SK-N-SH (cell line): ENCODE data around the gene GNAS-AS1. TPM values are rescaled to one million over a fixed set of nuclear protein-coding genes. Genes with fewer than 3 reads are reported as not detected.

Experiments
- CTCF ChIA-PET: fragments of 300-600, 350-600 bp; formaldehyde crosslinking; extraction: SDS; loops from one replicate; lab custom pipeline; 2021; lab: Yijun Ruan, JAX
- POLR2A ChIA-PET: fragments of 350-600 bp; sonication (Branson Sonifier 250); formaldehyde crosslinking; extraction: SDS; loops from one replicate; lab custom pipeline; 2020; ENCODE audit warnings: antibody characterized with exemption, inconsistent platforms; lab: Yijun Ruan, JAX
- DNase-seq: peaks from one replicate; pipeline ENCODE4 v3.0.0; 2012
- H2AFZ ChIP-seq: fragments of 200-600 bp; sonication (generic); 2 replicates; pipeline ENCODE4 v1.8.1; 2016; ENCODE audit warnings: antibody characterized with exemption, mild to moderate bottlenecking, low read depth
- H3F3A ChIP-seq: fragments of 200-600 bp; sonication (generic); replicated peaks from 2 replicates; pipeline ENCODE3; 2016; ENCODE audit warnings: antibody characterized with exemption, mild to moderate bottlenecking; ENCODE audit not compliant: insufficient read depth
- H3K27ac ChIP-seq, 2 experiments: fragments of 200-500 bp in 1 of 2; fragments of 200-600 bp in 1 of 2; sonication (Bioruptor generic) in 1 of 2; sonication (generic), shearing (Covaris generic) in 1 of 2; 2 replicates each; pipeline versions ENCODE4 v1.5.1 to v1.6.1; 2014 to 2016; ENCODE audit warnings: low read depth in 2 of 2, inconsistent platforms in 1 of 2, low read length in 1 of 2, mild to moderate bottlenecking in 1 of 2, mixed read lengths in 1 of 2
- H3K27me3 ChIP-seq: fragments of 200-600 bp; sonication (generic), shearing (Covaris generic); 2 replicates; pipeline ENCODE4 v1.6.1; 2016; ENCODE audit warnings: mixed run types; ENCODE audit not compliant: insufficient read depth
- H3K36me3 ChIP-seq, 2 experiments: fragments of 200-500 bp in 1 of 2; fragments of 200-600 bp in 1 of 2; sonication (Bioruptor generic) in 1 of 2; sonication (generic) in 1 of 2; replicated peaks in 1 of 2; 2 replicates each; pipeline versions ENCODE3 to v1.5.1; 2014 to 2016; ENCODE audit warnings: low read length in 1 of 2, mild to moderate bottlenecking in 1 of 2; ENCODE audit not compliant: insufficient read depth in 2 of 2, control insufficient read depth in 1 of 2
- H3K4me1 ChIP-seq, 2 experiments: fragments of 200-500 bp in 1 of 2; fragments of 200-600 bp in 1 of 2; sonication (Bioruptor generic) in 1 of 2; sonication (generic), shearing (Covaris generic) in 1 of 2; 2 replicates each; pipeline versions ENCODE4 v1.5.1 to v1.6.1; 2014 to 2016; ENCODE audit warnings: low read depth in 1 of 2, low read length in 1 of 2, mixed run types in 1 of 2; ENCODE audit not compliant: insufficient read depth in 2 of 2, control insufficient read depth in 1 of 2
- H3K4me2 ChIP-seq: fragments of 200-600 bp; sonication (generic), shearing (Covaris generic); 2 replicates; pipeline ENCODE4 v1.6.1; 2017; ENCODE audit warnings: mixed run types
- H3K4me3 ChIP-seq, 2 experiments: fragments of 200-500 bp in 1 of 2; fragments of 200-600 bp in 1 of 2; sonication (Bioruptor generic) in 1 of 2; sonication (generic), shearing (Covaris generic) in 1 of 2; 2 replicates each; pipeline versions ENCODE4 v1.5.1 to v1.8.1; 2014 to 2016; ENCODE audit warnings: low read depth in 2 of 2, inconsistent platforms in 1 of 2, low read length in 1 of 2, mild to moderate bottlenecking in 1 of 2, mixed read lengths in 1 of 2, moderate library complexity in 1 of 2
- H3K79me2 ChIP-seq: fragments of 200-600 bp; sonication (generic); 2 replicates; pipeline ENCODE4 v1.8.1; 2017; ENCODE audit warnings: mild to moderate bottlenecking; ENCODE audit not compliant: insufficient read depth
- H3K9ac ChIP-seq: fragments of 200-600 bp; sonication (generic); 2 replicates; pipeline ENCODE4 v1.6.1; 2017; ENCODE audit warnings: mixed run types
- H3K9me2 ChIP-seq: fragments of 200-600 bp; sonication (generic); 2 replicates; pipeline ENCODE4 v1.6.1; 2017; ENCODE audit warnings: mixed run types
- H3K9me3 ChIP-seq: fragments of 200-600 bp; sonication (generic); 2 replicates; pipeline ENCODE4 v1.6.1; 2017; ENCODE audit warnings: mixed run types, mild to moderate bottlenecking, moderate library complexity
- H4K20me1 ChIP-seq: fragments of 200-600 bp; sonication (generic); 2 replicates; pipeline ENCODE4 v1.6.1; 2017; ENCODE audit warnings: mild to moderate bottlenecking, mixed run types; ENCODE audit not compliant: insufficient read depth
- CHD2 ChIP-seq: fragments of 150-350 bp; IDR thresholded peaks from 2 replicates; pipeline ENCODE4 v1.6.1; 2018; ENCODE audit warnings: low read length; ENCODE audit not compliant: partially characterized antibody
- ELF1 ChIP-seq: IDR thresholded peaks from 2 replicates; pipeline ENCODE4 v1.4.0; 2012
- EZH2phosphoT487 ChIP-seq: fragments of 200-600 bp; sonication (generic); IDR thresholded peaks from 2 replicates; pipeline ENCODE4 v1.6.1; 2017; ENCODE audit warnings: low read depth, mixed run types, mild to moderate bottlenecking, antibody characterized with exemption, moderate library complexity, borderline replicate concordance
- FOSL2 ChIP-seq: IDR thresholded peaks from 2 replicates; pipeline ENCODE4 v1.4.0; 2012; ENCODE audit warnings: low read depth, mild to moderate bottlenecking, moderate library complexity, borderline replicate concordance
- FOXJ3 ChIP-seq: sonication (generic); formaldehyde crosslinking; IDR thresholded peaks from 2 replicates; pipeline ENCODE4 v1.5.1; 2020; ENCODE audit warnings: mild to moderate bottlenecking, missing genetic modification reagents
- GATA2 ChIP-seq: sonication (generic); formaldehyde crosslinking; IDR thresholded peaks from 2 replicates; pipeline ENCODE4 v1.5.0; 2020; ENCODE audit warnings: mild to moderate bottlenecking, missing genetic modification reagents
- MEF2A ChIP-seq: IDR thresholded peaks from 2 replicates; pipeline ENCODE4 v1.4.0; 2012; ENCODE audit warnings: low read depth, borderline replicate concordance
- POLR2AphosphoS5 ChIP-seq: IDR thresholded peaks from 2 replicates; pipeline ENCODE4 v1.6.1; 2012; ENCODE audit warnings: low read depth, low read length
- RCOR1 ChIP-seq: fragments of 150-350 bp; IDR thresholded peaks from 2 replicates; pipeline ENCODE4 v1.6.1; 2017; ENCODE audit warnings: antibody characterized with exemption, low read length
- RFX5 ChIP-seq: IDR thresholded peaks from 2 replicates; pipeline ENCODE4 v1.6.1; 2012; ENCODE audit warnings: mild to moderate bottlenecking, improper control_type of control experiment, low read length
- TAF1 ChIP-seq: IDR thresholded peaks from 2 replicates; pipeline ENCODE4 v1.6.1; 2012; ENCODE audit warnings: low read depth, mild to moderate bottlenecking, low read length, moderate library complexity, borderline replicate concordance
- TCF12 ChIP-seq: IDR thresholded peaks from 2 replicates; pipeline ENCODE4 v1.4.0; 2012
- YY1 ChIP-seq: IDR thresholded peaks from 2 replicates; pipeline ENCODE4 v1.4.0; 2012; ENCODE audit warnings: low read depth, mild to moderate bottlenecking
- WGBS: methylation state at CpG from one replicate; pipeline ENCODE4 v1.1.6; 2017; ENCODE audit warnings: low lambda C conversion rate; 5-methylcytosine and 5-hydroxymethylcytosine counted together
- polyA plus RNA-seq, 3 experiments: library from polyadenylated mRNA; depleted of rRNA; stranded (reverse); fragments of >200 nt; gene quantifications; 2 replicates each; pipeline ENCODE4 v1.2.3, GENCODE V29; 2012
- TF ChIP-seq, protein P1 (sequence below): IDR thresholded peaks from 2 replicates; pipeline ENCODE4 v1.6.1; 2012; ENCODE audit warnings: mild to moderate bottlenecking, low read depth, low read length, moderate library complexity
- TF ChIP-seq, protein P2 (sequence below): IDR thresholded peaks from 2 replicates; pipeline ENCODE4 v1.4.0; 2012; ENCODE audit warnings: low read depth
- TF ChIP-seq, protein P3 (sequence below): fragments of 200-600 bp; sonication (generic); IDR thresholded peaks from 2 replicates; pipeline ENCODE4 v1.6.1; 2017; ENCODE audit warnings: antibody characterized with exemption, mild to moderate bottlenecking, moderate library complexity
- TF ChIP-seq, protein P4 (sequence below): fragments of 150-350 bp; IDR thresholded peaks from 2 replicates; pipeline ENCODE4 v1.6.1; 2017; ENCODE audit warnings: antibody characterized with exemption, low read length, low read depth, borderline replicate concordance

Gene GNAS-AS1
- polyA plus RNA-seq, 1 of the 3 experiments (the other 2 are of a cell fraction): 1.5 TPM

DNA sequence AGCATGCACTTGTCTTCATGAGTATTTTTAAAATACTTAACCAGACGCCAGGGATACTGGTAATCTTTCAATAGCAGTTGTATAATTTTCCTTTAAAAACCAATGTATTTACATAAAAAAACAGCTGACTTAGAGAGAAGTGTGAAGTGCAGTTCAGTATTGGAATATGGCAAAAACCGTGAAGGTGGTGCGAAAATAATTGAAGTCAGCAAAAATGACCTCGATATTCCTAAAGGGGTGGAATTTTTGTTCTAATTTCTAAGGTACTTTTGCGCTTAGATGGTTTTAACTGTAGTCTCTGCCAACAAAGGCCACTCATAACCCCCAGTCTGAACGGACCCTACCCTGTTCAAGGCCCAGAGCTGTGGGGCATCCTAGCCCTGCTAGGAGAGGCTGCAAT, 25.3 kb downstream of the GNAS-AS1 start:
- no peak overlapping the region for H3K4me3 ChIP-seq
- TF ChIP-seq TCF12 (no peak), RFX5 (no peak), FOXJ3 (CRISPR knock-in tag) (no peak), RCOR1 (no peak), MEF2A (no peak), TAF1 (no peak), CHD2 (no peak), POLR2AphosphoS5 (no peak), ELF1 (no peak), YY1 (no peak), EZH2phosphoT487 (no peak), GATA2 (CRISPR knock-in tag) (no peak), FOSL2 (no peak)
- TF ChIP-seq, protein P1, sequence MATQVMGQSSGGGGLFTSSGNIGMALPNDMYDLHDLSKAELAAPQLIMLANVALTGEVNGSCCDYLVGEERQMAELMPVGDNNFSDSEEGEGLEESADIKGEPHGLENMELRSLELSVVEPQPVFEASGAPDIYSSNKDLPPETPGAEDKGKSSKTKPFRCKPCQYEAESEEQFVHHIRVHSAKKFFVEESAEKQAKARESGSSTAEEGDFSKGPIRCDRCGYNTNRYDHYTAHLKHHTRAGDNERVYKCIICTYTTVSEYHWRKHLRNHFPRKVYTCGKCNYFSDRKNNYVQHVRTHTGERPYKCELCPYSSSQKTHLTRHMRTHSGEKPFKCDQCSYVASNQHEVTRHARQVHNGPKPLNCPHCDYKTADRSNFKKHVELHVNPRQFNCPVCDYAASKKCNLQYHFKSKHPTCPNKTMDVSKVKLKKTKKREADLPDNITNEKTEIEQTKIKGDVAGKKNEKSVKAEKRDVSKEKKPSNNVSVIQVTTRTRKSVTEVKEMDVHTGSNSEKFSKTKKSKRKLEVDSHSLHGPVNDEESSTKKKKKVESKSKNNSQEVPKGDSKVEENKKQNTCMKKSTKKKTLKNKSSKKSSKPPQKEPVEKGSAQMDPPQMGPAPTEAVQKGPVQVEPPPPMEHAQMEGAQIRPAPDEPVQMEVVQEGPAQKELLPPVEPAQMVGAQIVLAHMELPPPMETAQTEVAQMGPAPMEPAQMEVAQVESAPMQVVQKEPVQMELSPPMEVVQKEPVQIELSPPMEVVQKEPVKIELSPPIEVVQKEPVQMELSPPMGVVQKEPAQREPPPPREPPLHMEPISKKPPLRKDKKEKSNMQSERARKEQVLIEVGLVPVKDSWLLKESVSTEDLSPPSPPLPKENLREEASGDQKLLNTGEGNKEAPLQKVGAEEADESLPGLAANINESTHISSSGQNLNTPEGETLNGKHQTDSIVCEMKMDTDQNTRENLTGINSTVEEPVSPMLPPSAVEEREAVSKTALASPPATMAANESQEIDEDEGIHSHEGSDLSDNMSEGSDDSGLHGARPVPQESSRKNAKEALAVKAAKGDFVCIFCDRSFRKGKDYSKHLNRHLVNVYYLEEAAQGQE: no peak
- TF ChIP-seq, protein P2, sequence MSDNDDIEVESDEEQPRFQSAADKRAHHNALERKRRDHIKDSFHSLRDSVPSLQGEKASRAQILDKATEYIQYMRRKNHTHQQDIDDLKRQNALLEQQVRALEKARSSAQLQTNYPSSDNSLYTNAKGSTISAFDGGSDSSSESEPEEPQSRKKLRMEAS: no peak
- TF ChIP-seq, protein P3, sequence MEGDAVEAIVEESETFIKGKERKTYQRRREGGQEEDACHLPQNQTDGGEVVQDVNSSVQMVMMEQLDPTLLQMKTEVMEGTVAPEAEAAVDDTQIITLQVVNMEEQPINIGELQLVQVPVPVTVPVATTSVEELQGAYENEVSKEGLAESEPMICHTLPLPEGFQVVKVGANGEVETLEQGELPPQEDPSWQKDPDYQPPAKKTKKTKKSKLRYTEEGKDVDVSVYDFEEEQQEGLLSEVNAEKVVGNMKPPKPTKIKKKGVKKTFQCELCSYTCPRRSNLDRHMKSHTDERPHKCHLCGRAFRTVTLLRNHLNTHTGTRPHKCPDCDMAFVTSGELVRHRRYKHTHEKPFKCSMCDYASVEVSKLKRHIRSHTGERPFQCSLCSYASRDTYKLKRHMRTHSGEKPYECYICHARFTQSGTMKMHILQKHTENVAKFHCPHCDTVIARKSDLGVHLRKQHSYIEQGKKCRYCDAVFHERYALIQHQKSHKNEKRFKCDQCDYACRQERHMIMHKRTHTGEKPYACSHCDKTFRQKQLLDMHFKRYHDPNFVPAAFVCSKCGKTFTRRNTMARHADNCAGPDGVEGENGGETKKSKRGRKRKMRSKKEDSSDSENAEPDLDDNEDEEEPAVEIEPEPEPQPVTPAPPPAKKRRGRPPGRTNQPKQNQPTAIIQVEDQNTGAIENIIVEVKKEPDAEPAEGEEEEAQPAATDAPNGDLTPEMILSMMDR: no peak
- TF ChIP-seq, protein P4, sequence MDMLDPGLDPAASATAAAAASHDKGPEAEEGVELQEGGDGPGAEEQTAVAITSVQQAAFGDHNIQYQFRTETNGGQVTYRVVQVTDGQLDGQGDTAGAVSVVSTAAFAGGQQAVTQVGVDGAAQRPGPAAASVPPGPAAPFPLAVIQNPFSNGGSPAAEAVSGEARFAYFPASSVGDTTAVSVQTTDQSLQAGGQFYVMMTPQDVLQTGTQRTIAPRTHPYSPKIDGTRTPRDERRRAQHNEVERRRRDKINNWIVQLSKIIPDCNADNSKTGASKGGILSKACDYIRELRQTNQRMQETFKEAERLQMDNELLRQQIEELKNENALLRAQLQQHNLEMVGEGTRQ: no peak
- H3K36me3 ChIP-seq: no peaks in the 10 kb centered on the region
- CTCF ChIA-PET: interaction anchor here (1.3 kb wide), 1 partner anchor 27 kb away, joined by 4 read pairs; the partner anchor contains the start of gene GNAS
- no peaks in the 10 kb centered on the region for H3F3A ChIP-seq
- no peak for DNase-seq
- no peak overlapping the region for H3K9ac ChIP-seq
- no peaks in the 10 kb centered on the region for H3K4me1 ChIP-seq
- WGBS: 67% methylated on average over 6 of the region's 6 CpGs
- H3K9me3 ChIP-seq: no peaks in the 10 kb centered on the region
- H3K9me2 ChIP-seq: no peaks in the 10 kb centered on the region
- H3K79me2 ChIP-seq: no peaks in the 10 kb centered on the region
- H2AFZ ChIP-seq: no peak overlapping the region
- no peak overlapping the region for H3K4me2 ChIP-seq
- no peaks in the 10 kb centered on the region for H4K20me1 ChIP-seq
- H3K27me3 ChIP-seq: no peaks in the 10 kb centered on the region
- POLR2A ChIA-PET: no interaction called here
- H3K27ac ChIP-seq: no peak overlapping the region
